CD4-positive, alpha-beta T cell treated with Interleukin-15 for 4 hours (primary cell): ENCODE results near the gene KRT76.

ENCODE experiments used
- DNase-seq: peaks from one replicate; pipeline ENCODE4 v3.0.0-alpha.2; 2020; ENCODE audit warnings: low spot score

KRT76 gene

GRCh38 chr12:52776913-52777395 lies at the start of gene KRT76:
Gene KRT76 (minus strand): TSS chr12:52777345. CDS start chr12:52777291, 54 bp downstream.
- DNase-seq: no peak

GRCh38 chr12:52825961-52826360 lies 48.8 kb upstream of the KRT76 start:
- no peak for DNase-seq

DNA sequence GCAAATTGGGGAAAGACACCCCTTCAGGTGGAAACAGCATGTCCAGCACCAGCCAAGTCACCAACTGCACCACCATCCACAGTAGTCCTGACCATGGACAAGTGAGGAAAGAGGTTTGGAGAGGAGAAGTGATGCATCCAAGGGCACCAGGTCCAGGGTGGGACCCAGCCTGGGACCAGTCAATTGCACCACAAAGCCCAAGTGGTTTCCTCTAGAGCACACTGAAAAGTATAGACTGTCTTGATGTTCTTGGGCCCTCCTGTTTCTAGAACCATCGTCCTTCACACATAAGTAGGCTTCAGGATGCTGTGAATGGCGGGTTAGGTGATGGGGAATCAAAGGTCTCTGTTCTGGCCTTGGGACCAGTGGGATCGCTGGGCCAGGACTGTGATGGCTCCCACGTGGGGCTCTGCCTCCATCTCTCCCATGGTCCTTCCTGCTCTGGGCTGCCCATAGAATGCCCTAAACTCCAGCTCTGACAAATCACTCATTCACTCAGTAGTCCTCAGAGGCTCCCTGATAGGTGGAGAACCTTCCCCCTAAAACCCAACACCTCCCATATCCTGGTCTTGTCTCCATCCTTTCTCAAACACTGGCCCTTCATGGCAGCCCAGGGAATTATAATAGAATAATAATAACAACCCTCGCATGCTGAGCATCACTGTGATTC lies 47.7 kb upstream of the KRT76 start:
- DNase-seq: no peak

- DNase-seq: no peak
Observed at GRCh38 chr12:52823761-52824450, 46.8 kb upstream of the KRT76 start.

DNA sequence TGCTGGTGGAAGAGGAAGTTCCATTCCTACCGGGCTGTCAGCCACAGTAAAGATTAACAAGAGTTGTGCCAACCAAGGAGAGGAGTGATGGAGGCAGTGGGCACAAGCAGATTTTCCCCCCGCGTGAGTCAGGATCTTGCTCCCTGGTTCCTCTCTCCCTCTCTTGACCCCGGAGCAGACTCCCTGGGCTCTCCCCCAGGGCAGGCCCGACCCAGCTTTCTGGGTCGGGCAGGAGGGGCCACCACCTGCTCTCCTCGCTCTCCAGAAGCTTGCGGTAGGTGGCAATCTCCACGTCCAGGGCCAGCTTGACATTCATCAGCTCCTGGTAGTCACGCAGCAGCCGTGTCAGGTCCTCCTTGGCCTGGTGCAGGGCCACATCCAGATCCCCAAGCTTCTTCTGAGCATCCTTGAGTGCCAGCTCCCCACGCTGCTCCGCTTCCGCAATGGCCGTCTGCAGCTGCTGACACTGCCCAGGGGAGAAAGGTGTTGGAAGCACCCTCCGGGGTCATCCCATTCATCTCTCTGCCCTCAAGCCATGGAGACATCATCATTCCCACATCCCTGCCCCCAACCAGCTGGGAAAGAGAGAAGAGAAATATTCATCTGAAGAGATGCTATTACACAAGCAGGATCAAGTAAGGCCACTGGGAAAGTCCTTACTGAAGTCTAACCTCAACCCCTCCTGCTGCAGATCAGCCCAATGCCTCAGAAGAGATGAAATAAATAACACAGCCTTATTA lies 45.8 kb upstream of the KRT76 start:
- no peak for DNase-seq

GRCh38 chr12:52821826-52822660 lies 44.9 kb upstream of the KRT76 start:
- DNase-seq: no peak

DNA sequence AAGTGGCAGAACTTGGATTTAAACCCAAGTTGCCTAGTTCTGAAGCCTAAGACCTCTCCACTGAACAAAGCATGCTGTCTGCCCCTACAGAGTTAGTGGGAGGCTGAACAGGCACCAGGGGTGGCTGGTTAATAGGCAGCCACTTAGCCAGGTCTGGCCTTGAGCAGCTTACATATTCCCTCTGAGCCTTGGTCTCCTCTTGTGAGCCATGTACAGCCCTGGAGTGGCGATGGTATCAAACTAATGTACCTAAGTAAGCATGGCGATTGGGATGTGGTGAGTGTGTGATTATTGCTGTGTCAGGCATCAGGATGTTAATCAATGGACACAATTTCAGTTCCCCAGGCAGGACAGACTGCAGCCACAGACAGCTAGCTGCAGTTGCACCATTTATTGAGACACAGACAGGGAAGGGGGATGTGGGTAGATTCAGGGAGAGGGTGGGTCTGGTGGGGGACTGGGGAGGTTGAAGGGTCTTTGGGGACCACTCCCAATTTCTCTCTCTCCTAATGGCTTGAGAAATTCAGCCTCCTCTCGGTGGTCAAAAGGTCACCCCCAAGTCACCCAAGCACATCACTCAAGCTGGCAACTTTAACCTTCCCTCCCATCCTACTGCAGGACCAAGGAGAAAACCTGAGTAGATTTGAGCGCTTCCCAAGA lies 44.1 kb upstream of the KRT76 start:
- no peak for DNase-seq

GRCh38 chr12:52820521-52820920 lies 43.4 kb upstream of the KRT76 start:
- DNase-seq: no peak

GRCh38 chr12:52819731-52820510 lies 42.8 kb upstream of the KRT76 start:
- no peak for DNase-seq

- no peak for DNase-seq
Observed at GRCh38 chr12:52818887-52819420, 41.8 kb upstream of the KRT76 start.

DNA sequence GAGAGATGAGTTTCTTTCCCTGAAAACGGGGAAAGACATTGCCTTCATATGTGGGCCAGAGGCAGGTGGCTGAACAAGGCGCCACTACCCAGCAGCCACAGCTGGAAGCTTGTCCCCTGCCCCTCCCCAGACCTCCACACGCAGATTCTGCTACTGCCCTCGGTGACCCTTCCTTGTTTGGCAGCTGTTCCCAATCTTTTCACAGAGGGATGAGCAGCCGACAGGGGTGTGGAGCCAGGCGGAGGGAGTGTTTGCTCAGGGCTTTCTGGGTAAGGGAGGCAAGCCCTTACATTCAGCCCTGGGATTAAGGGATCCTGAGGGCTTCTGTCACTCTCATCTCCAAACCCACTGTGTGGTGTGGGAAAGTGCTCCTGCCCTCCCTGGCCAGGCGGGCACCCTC lies 41.2 kb upstream of the KRT76 start:
- no peak for DNase-seq

DNA sequence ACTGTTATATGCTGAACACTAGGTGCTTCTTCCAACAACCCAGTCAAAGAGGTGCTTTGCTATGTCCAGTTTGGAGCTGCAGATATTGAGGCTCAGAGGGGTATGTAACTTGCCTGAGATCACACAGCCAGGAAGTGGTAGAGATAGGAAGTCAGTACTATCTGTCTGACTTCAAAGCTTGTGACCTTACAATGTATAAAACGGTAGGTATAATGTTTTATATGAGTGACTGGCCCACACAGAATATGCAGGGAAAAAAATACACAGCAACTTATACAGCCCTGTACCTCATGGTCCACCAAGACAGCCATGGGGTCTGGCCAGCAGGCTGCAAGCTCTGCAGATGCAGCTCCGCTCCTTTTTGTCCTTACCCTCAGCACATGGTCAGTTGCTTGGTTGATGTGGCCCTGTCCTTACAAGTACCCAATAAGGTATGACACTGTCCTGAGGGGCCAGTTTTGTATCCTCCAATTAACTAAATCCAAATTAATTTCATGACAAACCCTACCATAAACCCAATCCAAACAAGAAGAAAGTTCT lies 40.6 kb upstream of the KRT76 start:
- no peak for DNase-seq

DNA sequence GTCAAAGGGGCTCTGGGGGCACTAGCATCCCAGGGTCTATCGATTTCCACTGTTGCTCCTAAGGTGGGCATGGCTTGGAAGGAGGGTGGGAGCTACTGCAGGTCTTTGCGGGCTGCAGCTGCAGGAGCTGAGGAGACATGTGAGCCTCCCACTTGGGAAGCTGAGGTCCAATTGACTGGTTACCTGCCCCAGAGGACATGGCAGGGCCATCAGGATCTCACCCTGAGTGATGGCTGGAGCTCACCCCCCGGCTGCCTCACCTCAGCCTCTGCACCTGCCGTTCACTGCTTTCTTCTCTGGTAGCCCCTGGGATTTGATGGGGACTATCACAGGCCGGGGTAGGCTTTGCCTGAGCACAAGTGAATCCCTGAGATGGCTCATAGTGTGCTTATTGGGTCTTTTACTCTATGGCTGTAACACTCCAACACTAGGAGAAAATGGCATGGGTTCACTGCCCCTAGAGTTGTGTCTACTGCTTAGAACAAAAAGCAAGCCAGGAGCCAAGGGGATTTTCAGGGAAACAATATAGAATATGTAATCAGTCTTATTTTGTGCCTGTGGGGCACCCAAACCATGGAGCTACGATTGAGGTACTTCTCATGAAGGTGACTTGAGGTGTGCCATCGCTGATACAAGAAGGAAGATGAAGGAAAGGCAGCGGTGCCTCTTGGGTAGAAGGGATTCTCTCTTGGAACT lies 40.0 kb upstream of the KRT76 start:
- no peak for DNase-seq

DNA sequence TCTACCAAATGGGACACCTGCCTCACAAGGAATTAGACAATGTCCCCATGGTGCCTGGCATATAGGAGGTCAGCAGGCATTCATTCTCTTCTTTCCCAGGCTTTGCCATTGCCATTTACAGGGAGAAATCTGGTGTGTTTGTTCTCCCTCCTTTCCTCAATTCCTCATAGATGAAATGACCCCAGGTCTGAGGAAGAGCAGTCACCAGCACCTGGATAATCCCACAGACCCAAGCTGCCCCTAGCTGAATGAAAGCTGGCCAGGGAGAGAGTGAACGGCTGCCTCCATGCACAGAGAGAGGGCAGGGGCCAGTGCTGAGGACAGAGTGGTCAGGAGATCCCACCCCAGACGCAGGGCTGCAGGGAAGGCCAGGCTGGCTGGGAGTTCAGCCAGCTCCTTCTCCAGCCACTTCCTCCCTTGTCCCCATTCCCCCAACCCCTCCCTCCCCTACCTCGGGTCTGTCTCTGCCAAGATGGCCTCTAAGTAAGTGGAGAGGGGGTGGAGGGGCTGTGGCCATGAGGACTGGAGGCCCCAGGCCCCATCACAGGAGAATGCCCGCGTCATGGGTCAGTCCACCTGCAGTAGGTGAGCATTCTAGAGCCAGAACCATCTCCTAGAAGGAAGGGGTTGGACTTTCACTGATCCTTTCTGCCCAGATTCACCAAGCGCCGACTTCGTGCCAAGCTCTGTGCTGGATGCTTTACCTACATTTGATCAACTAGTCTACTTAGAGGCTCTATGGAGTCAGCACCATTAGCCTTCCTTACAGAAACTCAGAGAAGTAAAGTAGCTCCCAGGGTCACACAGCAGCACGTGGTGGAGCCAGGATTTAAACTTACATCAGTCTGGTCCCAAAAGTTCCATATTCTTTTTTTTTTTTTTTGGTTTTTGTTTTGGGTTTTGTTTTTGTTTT lies 38.8 kb upstream of the KRT76 start:
- no peak for DNase-seq

DNA sequence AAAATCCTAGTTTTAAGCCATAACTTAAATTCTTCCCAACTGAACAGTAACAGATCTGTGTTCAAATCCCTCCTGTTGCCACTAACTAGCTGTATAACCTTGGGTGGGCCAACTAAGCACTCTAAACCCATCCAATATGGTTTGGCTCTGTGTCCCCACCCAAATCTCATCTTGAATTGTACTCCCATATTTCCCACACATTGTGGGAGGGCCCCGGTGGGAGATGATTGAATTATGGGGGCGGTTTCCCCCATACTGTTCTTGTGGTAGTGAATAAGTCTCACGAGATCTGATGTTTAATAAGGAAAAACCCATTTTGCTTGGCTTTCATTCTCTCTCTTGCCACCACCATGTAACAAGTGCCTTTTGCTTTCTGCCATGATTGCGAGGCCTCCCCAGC lies 38.0 kb upstream of the KRT76 start:
- DNase-seq: no peak

GRCh38 chr12:52814710-52815155 lies 37.6 kb upstream of the KRT76 start:
- no peak for DNase-seq

DNA sequence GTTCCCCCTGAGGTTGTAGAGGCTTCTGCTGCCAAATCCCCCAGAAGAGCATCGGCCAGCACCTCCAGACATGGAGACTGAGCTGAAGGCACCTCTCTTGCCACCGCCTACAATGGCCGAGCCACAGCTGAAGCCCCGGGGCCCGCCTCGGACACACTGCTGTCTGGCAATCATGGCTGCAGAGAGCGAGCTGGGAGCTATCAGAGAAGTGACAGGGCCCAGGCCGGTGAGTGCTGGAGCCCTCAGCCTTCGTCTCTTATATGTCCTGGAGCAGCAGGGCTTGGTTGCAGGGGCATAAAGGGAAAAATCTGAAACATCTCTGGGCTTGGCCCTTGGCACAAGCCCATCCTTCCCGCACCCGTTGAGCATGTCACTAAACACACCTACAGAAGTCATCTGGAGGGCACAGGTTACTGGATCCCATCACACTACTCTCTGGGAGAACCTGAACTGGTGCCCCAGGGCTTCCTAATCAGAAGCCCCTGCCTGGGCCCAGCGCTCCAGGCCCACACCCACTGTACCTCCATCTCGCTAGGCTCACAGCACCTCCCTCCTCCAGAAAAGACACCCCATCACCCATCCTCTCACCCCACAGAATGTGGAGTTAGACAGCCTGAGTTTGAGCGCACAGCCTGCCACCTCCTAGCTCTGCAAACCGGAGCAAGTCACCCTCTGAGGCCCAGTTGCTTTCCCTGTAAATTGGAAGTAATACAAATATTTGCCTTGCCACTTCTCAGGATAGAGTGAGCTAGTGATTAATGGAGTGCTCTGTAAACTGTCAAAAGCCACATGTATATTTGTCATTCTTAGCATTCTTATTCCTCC lies 37.0 kb upstream of the KRT76 start, which contains the start of gene KRT4:
Gene KRT4, minus strand, starts transcription at position 232 of the 825 bp plus-strand sequence. Its CDS starts 58 bp downstream, at position 174.
- DNase-seq: no peak
